Stimulated activated effector memory CD8-positive, alpha-beta T cell treated with anti-CD3 and anti-CD28 coated beads, Interleukin-12 subunit alpha, Interleukin-12 subunit beta, amount 100 ng/mL, for 72 hours (primary cell): ENCODE data around the gene BRAT1.
"Not testable (repeated sequence)": the region's sequence is repeated elsewhere in the genome, so short reads cannot be mapped to it uniquely, and the experiment has no call there.

Experiments used
- ATAC-seq: fragments of 150-1000 bp; cut with Tn5 transposase; 2 replicates; pipeline ENCODE4 v1.10.0; 2021
- DNase-seq, 2 donors: peaks; one replicate each; pipeline ENCODE4 v3.0.0; 2021 to 2022; ENCODE audit warnings: low spot score in 2 of 2
- H3K27ac Mint-ChIP-seq: one replicate; pipeline ENCODE4 v1.8.0; 2022; ENCODE audit warnings: mild to moderate bottlenecking, mixed read lengths
- H3K36me3 Mint-ChIP-seq: one replicate; pipeline ENCODE4 v1.8.0; 2022; ENCODE audit warnings: mild to moderate bottlenecking, mixed read lengths
- H3K4me1 Mint-ChIP-seq: one replicate; pipeline ENCODE4 v1.8.0; 2022; ENCODE audit warnings: mixed read lengths
- H3K4me3 Mint-ChIP-seq: one replicate; pipeline ENCODE4 v1.8.0; 2022; ENCODE audit warnings: mild to moderate bottlenecking, mixed read lengths
- H3K9me3 Mint-ChIP-seq: one replicate; pipeline ENCODE4 v1.8.0; 2022; ENCODE audit warnings: mixed read lengths

Gene BRAT1

DNA sequence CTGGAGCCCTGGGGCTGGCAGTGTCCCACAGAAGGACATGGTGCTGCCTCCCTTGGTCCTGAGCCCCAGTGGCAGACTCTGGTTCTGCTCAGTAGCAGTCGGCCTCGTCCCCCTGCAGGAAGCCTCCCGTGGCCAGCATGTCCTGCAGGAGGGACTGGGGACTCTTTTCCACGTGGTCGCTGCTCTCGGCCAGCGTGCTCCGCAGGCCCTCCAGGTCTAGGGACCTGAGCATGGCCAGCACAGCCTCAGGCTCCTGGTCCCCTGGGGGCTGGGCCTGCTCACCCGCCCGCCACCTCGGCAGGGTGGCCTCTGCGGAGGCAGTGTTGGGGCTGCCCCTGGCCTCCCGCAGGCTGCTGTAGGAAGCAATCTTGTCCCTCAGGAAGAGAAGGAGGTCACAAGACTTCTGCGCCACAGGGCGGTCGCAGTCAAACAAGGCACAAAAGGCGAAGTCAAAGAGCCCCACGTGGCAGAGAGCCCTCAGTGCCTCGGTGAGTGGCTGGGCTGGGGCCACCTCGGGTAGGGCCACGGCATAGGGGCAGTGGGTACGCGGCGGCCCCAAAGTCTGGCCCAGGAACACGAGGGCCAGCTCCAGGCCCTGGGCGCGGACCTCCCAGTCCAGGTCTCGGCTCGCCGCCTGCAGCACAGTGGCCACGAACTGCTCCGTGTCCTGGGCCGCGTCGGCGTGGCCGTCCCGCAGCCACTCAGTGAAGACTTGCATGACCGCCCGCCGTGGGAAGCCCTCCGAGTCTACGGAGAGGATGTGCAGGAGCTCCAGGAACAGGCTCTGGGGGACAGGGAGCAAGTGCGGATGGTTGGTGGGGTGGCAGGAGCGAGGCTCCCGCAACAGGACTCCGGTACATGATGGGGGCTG is 17.1 kb downstream of the BRAT1 start:
- ATAC-seq (peak; percentile 2), DNase-seq (no peak)
- no peak overlapping the region for H3K4me3 Mint-ChIP-seq
- H3K36me3 Mint-ChIP-seq = peaks cover 71% of the 10 kb centered on the region
- peak overlapping the region; percentile 40 for H3K27ac Mint-ChIP-seq
- H3K9me3 Mint-ChIP-seq = no peaks in the 10 kb centered on the region
- no peaks in the 10 kb centered on the region for H3K4me1 Mint-ChIP-seq

DNA sequence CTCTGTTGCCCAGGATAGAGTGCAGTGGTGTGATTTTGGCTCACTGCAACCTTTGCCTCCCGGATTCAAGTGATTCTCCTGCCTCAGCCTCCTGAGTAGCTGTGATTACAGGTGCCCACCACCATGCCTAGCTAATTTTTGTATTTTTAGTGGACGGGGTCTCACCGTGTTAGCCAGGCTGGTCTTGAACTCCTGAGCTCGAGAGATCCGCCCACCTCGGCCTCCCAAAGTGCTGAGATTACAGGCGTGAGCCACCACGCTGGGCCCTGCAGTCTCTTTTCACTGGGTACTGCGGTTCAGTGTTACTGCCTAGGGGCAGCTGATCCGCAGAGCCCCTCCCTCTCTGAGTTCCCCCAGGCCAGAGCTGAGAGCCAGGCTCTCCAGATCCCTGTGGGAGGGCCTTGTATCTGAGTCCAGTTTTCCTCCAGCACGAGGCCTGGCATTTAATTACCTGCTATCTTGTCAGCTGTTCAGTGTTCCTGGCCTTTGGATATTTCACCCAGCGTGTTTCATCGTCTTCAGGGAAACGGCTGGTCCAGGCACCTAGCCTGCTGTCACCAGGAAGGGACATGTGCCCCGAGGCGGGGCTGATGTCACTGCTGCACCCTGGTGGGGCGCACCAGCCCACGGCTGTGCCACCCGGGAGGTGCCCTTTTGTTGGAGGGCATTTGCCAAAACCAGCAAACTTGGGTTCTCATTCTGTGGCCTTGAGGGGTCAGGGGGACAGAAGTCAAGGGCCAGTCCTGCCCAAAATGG is 19.3 kb downstream of the BRAT1 start:
- not testable (repeated sequence) for H3K4me1 Mint-ChIP-seq, ATAC-seq, H3K9me3 Mint-ChIP-seq, H3K27ac Mint-ChIP-seq, H3K4me3 Mint-ChIP-seq, DNase-seq
- H3K36me3 Mint-ChIP-seq = peaks cover 74% of the 10 kb centered on the region

DNA sequence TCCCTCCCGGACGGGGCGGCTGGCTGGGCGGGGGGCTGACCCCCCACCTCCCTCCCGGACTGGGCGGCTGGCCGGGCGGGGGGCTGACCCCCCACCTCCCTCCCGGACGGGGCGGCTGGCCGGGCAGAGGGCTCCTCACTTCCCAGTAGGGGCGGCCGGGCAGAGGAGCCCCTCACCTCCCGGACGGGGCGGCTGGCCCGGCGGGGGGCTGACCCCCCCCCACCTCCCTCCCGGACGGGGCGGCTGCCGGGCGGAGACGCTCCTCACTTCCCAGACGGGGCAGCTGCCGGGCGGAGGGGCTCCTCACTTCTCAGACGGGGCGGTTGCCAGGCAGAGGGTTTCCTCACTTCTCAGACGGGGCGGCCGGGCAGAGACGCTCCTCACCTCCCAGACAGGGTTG is 21.1 kb downstream of the BRAT1 start:
- not testable (repeated sequence) for H3K4me3 Mint-ChIP-seq, ATAC-seq, H3K27ac Mint-ChIP-seq, DNase-seq, H3K9me3 Mint-ChIP-seq
- H3K36me3 Mint-ChIP-seq = peaks cover 74% of the 10 kb centered on the region
- peaks cover 22% of the 10 kb centered on the region for H3K4me1 Mint-ChIP-seq

DNA sequence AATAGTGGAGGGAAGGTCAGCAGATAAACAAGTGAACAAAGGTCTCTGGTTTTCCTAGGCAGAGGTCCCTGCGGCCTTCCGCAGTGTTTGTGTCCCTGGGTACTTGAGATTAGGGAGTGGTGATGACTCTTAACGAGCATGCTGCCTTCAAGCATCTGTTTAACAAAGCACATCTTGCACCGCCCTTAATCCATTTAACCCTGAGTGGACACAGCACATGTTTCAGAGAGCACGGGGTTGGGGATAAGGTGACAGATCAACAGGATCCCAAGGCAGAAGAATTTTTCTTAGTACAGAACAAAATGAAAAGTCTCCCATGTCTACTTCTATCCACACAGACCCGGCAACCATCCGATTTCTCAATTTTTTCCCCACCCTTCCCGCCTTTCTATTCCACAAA is 21.8 kb downstream of the BRAT1 start:
- H3K4me1 Mint-ChIP-seq = peaks cover 28% of the 10 kb centered on the region
- not testable (repeated sequence) for H3K27ac Mint-ChIP-seq, H3K9me3 Mint-ChIP-seq, H3K4me3 Mint-ChIP-seq, ATAC-seq, DNase-seq
- H3K36me3 Mint-ChIP-seq = peaks cover 74% of the 10 kb centered on the region

DNA sequence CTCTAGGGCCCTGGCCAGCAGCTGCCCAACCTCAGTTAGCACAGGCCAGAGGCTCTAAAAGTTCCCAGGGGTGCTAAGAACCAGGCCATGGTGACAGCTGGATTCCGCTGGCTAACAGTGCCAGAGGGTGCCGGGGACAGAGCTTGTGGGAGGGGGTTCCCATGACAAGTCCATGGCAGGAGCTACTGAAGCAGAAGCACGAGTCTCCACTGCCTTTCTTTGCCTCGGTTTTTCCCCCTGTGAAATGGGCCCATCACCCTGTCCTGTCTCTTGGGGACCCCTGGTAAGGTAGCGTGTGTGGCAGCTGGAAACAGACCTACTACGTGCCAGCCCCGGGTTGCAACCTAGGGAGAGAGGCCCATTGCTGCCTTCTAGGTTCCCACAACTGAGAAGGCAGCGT is 22.5 kb downstream of the BRAT1 start:
- ATAC-seq, H3K27ac Mint-ChIP-seq, H3K9me3 Mint-ChIP-seq, H3K4me3 Mint-ChIP-seq, DNase-seq: not testable (repeated sequence)
- Mint-ChIP-seq H3K4me1 (peaks cover 36% of the 10 kb centered on the region), H3K36me3 (peaks cover 77% of the 10 kb centered on the region)

DNA sequence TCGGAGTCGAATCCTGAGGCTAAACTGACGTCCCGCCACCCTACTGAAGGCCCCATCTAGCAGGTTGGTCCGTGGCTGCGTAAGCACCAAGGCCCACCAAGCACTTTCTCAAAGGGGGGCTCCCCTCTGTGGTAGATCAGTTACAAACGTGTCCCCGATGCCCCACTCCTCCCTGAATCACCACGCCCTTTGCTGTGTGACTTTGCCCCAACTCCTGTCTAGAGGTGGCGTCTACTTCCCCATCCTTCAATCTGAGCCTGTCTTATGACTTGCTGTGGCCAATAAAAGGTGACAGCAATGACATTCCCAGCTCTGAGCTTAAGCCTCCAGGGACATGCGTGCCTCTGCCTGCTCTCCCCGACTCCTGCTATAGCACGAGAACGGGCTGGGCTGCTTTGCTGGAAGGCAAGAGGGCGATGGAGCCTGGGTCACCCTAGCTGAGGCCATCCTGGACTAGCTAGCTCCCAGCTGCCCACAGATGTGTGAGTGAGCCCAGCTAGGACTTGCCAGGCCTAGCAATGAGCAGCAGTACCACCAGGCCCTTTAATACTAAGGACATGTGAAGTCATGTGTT is 23.0 kb downstream of the BRAT1 start:
- H3K27ac Mint-ChIP-seq, ATAC-seq, H3K9me3 Mint-ChIP-seq, H3K4me3 Mint-ChIP-seq: not testable (repeated sequence)
- Mint-ChIP-seq H3K4me1 (peaks cover 41% of the 10 kb centered on the region), H3K36me3 (peaks cover 78% of the 10 kb centered on the region)
- DNase-seq = peak in 1 of 2 donors; percentile 4

DNA sequence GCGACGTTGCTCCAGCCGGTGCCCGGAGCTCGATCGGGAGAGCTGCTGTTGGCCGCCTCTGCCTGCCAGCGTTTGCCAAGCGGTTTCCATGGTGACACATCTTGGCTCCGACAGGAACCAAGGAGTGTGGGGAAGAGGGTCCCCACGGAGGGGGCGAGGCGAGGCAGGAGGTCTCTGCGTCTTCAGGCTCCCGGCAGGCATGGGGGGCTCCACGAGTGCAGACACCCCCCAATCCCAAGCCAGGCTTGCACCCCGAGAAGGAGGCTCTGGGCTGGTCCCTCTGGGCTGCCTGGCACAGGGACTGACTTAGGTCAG is 23.6 kb downstream of the BRAT1 start:
- not testable (repeated sequence) for H3K9me3 Mint-ChIP-seq, ATAC-seq, H3K27ac Mint-ChIP-seq, DNase-seq
- Mint-ChIP-seq H3K36me3 (peaks cover 82% of the 10 kb centered on the region), H3K4me1 (peaks cover 46% of the 10 kb centered on the region), H3K4me3 (peak overlapping the region; percentile 75)

DNA sequence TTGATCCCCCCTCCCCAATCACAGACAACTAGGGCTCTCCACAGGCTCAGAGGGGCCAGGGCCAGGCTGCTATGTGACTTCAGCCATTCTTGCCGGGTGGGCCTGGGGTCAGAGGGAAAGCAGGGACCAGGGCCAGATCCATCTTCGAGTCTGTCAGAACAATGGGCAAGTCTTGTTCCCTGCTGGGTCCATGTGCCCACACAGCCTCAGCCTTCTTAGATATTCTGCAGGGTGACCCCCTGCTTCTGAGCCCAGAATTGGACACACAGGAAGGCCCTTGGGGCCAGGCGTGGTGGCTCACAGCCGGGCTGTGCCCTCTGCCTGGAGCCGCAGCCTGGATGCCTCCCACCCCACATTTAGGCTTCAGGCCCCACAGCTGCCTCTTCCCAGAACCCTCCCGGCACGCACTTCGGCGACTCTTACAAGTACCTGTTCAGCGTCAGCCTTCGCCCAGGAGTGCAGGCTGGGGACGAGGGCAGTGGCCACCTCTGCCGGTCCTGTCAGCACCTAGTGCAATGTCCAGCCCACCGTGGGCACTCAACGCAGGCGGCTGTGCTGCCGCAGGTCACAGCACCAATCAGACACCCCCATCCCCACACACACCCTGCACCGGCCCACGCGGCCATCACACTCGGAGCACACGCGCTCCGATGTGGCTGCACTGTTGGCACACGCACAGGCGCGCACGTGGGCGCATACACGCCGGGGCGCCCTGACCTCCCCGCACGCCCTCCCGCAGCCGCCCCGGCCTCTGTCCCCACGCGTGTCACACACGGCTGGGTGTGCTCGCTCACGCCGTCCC is 24.1 kb downstream of the BRAT1 start:
- peak overlapping the region; percentile 97 for H3K27ac Mint-ChIP-seq
- not testable (repeated sequence) for H3K9me3 Mint-ChIP-seq, DNase-seq, ATAC-seq
- peaks cover 86% of the 10 kb centered on the region for H3K36me3 Mint-ChIP-seq
- peaks cover 52% of the 10 kb centered on the region for H3K4me1 Mint-ChIP-seq
- peak overlapping the region; percentile 75 for H3K4me3 Mint-ChIP-seq

DNA sequence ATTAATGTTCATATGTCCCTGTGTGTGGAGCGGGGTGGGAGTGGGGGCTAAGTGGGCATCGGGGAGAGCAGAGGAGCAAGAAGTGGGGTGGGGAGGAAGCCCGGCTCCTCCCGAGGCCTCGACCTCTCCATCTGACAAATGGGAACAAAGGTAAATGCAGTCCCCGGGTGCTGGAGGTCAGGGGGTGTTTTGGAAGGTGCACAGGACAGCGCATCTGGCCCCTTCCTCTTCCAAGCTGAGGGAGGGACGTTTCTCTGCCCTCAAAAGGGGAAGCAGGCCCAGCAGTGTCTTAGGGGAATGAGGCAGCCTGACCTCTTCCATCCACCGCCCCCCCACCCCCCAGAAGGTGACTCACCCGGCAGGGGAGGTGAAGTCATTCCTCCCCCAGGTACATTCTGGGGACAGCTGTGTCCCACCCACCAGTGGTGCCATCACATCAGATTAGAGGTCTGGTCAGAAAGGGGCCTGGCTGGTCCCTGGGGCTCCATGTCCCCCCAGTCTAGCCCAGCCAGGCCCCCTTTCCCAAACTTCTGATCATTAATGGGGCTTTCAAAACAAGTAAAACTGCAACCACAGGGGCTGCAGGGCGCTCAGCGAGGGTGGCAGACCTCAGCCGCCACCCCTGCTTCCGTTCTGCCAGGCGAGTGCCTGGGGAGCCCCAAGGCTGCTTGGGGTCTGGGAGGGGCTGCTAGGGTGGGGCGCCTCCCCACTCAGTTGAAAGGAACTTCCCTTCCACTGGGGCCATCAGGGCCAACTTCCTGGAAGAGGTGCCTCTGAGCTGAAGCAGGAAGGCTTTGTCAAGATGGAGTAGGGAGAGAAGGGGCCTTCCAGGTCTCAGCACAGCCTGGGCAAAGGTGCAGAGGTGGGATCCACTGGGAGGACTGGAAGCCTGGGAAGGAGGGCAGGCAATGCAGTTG is 25.0 kb downstream of the BRAT1 start:
- Mint-ChIP-seq H3K9me3 (no peaks in the 10 kb centered on the region), H3K4me1 (peaks cover 60% of the 10 kb centered on the region), H3K27ac (peak overlapping the region; percentile 97), H3K4me3 (peak overlapping the region; percentile 75), H3K36me3 (peaks cover 91% of the 10 kb centered on the region)
- peak; percentile 74 for ATAC-seq
- DNase-seq = peak; percentile 62 to 87

DNA sequence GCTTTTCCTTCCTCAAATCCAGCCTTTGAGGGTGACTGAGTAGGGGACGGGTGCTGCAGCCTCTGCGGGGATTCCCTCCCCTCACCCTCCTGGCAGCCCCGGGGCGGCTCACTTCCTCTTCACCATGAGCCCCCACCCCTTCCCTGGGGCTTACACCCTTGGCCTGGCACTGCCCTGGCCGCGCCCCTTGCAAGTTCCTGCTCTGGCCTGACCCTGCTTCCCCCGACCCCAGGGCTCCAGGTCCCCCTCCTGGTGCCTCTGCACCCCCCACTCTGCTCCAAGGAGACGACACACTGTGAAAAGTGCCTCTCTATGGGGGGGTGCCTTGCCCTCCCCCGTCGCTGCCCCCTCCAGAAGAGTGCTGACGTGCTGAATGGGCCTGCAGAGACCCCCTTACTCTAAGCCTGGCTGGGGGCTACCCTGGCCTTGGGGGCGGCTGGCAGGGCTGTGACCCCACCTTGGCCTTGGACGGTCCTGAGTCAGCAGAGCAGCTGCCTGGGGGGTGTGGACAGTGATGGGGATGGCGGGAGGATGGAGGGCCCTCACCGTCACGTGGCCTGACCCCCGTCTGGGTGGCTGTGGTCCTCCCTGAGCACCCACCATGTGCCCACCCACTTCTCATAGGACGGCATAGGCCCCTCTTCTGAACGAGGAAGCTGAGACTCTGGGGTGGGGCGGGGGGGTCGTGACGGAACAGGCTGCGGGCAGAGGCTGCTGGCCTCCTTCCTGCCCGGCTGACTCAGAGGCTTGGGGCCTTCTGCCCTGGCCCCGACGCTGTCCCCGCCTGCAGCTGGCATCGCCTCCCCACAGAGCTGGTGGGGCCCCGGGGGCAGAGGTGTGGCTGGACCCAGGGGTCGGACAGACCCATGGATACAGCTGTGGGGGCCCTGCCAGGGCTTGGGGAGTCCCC is 25.9 kb downstream of the BRAT1 start:
- peaks cover 60% of the 10 kb centered on the region for H3K4me1 Mint-ChIP-seq
- ATAC-seq (peak; percentile 80), DNase-seq (peak in 1 of 2 donors; percentile 84)
- H3K4me3 Mint-ChIP-seq = peak overlapping the region; percentile 75
- H3K27ac Mint-ChIP-seq = peak overlapping the region; percentile 97
- H3K9me3 Mint-ChIP-seq = no peaks in the 10 kb centered on the region
- peaks cover 88% of the 10 kb centered on the region for H3K36me3 Mint-ChIP-seq

DNA sequence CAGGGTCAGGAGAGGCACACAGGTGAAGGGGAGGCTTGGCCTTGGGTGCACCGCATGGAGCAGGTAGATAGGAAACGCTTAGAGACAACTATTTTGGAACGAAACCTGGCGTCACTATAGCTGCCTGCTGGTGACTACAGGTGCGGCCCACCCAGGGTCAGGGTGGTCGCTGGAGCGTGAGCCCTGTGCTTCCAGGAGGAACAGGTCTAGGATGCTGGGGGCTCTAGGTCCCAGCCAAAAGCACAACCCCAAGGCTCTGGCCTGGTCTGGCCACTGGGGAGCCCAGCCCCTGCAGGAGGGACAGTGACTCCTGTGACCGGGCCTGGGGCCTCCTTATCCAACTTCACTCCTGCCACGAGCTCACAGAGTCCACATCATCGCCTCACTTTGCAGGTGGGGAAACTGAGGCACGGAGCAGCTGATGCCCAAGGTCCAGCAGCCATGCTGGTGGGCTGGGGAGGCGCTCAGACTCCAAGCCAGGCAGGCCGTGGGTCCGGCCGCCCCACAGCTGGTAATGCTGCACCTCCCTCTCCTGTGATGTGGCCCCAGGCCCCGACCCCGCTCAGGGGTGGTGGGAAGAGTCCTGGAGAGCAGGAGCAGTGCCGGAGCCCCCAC is 26.7 kb downstream of the BRAT1 start:
- DNase-seq (no peak), ATAC-seq (no peak)
- H3K27ac Mint-ChIP-seq = peak overlapping the region; percentile 97
- H3K36me3 Mint-ChIP-seq = peaks cover 90% of the 10 kb centered on the region
- H3K4me1 Mint-ChIP-seq = peaks cover 60% of the 10 kb centered on the region
- H3K4me3 Mint-ChIP-seq = peak overlapping the region; percentile 75
- no peaks in the 10 kb centered on the region for H3K9me3 Mint-ChIP-seq

DNA sequence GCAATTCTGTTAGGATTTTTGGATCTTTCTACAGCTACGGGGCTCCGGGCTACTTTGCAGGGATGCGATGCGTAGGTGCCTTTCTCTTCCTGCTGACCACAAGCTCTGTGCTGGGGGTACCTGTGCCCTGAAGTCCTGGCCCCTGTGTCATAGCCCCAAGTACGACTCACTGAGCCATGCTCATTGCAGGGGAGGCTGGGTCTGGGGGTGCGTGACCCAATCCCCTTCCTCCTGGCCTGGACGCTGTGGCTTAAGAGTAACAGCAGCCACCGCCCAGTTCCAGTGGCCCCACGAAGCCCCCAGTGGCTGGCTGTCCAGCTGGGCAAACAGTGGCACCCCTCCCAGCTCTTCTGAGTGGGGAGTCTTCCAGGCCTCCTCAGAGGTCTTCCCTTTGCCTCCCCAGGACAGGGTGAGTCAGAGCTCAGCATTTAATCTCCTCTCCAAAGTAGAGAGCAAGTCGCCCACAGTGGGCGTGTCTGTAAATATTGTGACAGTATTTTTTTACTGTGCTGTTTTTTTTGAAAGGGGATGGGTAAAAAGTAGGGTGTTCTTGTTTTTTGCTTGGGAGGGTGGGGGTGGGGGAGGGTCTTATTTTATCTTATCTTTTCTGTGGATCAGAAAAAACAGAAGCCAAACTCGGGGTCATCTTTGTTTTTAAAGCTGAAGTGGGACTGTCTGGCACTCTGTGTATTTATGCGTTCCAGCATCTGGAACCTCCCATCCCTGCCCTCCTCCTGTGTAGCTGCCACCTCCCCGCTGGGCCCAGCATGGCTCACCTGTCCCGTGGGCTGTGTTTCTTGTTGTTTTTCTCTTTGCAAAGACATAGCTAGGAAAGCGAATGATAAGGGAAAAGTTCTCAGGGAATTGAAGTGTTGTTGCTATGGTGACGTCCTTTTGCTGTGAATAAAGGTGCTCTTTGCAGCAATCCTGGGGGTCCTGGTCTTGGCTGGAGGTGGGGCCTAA is 27.5 kb downstream of the BRAT1 start:
- DNase-seq (no peak), ATAC-seq (peak; percentile 14)
- peak overlapping the region; percentile 48 for H3K27ac Mint-ChIP-seq
- H3K4me3 Mint-ChIP-seq = peak overlapping the region; percentile 75
- H3K4me1 Mint-ChIP-seq = peaks cover 65% of the 10 kb centered on the region
- H3K36me3 Mint-ChIP-seq = peaks cover 90% of the 10 kb centered on the region
- H3K9me3 Mint-ChIP-seq = no peaks in the 10 kb centered on the region
